Fibroblast of mammary gland (primary cell): ENCODE data around the gene DIP2C.

Source experiments
- DNase-seq: peaks from one replicate; pipeline ENCODE4 v3.0.0-alpha.2; 2010; ENCODE audit warnings: low read depth
- H3K4me3 ChIP-seq: 2 replicates; pipeline ENCODE4 v1.5.1; 2011; ENCODE audit warnings: low read depth, mild to moderate bottlenecking, low read length, moderate library complexity; ENCODE audit not compliant: control insufficient read depth
- CTCF ChIP-seq: conservative IDR thresholded peaks from 2 replicates; pipeline ENCODE4 v1.5.1; 2011; ENCODE audit warnings: low read depth, low read length, inconsistent platforms; ENCODE audit not compliant: control insufficient read depth, insufficient read depth

DIP2C gene

GRCh38 chr10:381805-382204, 307.7 kb downstream of the DIP2C start:
- DNase-seq, result no peak
- TF ChIP-seq CTCF, result no peak
- H3K4me3 ChIP-seq, result no peak overlapping the region

GRCh38 chr10:381346-381745, 308.1 kb downstream of the DIP2C start:
- TF ChIP-seq CTCF, result no peak
- DNase-seq, result no peak

GRCh38 chr10:380313-380940, 309.0 kb downstream of the DIP2C start:
- DNase-seq, result peak; percentile 48
- no peak overlapping the region for H3K4me3 ChIP-seq
- no peak for TF ChIP-seq CTCF

More at GRCh38 chr10:381346-381745, 308.1 kb downstream of the DIP2C start:
- no peak overlapping the region for H3K4me3 ChIP-seq

DNA sequence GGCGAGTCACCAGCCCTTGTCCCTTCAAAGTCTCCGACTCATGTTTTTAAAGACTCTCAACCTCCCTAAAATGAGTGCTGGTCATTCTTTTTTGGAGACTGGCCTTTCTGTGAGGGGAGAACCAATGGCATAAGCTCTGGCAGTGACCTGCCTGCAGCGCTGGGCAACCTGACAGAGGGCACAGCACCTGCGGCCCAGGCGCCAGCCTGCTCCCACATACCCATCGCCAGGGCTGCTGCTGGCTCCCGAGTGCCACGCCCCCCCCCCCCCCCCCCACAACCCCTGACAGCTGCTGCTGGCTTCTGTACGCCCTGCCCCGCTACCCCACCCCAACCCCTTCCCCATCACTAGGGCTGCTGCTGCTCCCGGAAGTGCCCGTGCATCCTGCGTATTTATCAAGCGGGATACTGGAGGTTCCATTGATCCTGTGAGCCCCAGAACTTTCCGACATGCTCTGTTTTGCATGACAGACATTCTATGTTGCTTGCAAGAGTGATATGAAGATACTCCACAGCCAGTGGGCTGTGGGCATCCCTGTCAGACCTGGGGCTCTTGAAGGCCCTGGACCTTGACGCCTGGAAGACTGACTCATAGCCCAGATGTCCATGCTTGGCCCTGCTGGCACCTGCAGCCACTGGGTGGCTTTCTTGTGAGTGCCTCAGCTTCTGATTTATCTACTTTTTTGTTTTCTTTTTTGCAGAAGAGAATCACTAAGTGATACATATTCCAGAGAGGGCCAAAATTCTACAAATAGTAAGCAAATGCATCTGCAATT, 310.4 kb downstream of the DIP2C start:
- no peak overlapping the region for H3K4me3 ChIP-seq
- TF ChIP-seq CTCF, result no peak
- no peak for DNase-seq

GRCh38 chr10:378230-378929, 311.1 kb downstream of the DIP2C start:
- no peak for TF ChIP-seq CTCF
- DNase-seq, result no peak
- H3K4me3 ChIP-seq, result no peak overlapping the region

DNA sequence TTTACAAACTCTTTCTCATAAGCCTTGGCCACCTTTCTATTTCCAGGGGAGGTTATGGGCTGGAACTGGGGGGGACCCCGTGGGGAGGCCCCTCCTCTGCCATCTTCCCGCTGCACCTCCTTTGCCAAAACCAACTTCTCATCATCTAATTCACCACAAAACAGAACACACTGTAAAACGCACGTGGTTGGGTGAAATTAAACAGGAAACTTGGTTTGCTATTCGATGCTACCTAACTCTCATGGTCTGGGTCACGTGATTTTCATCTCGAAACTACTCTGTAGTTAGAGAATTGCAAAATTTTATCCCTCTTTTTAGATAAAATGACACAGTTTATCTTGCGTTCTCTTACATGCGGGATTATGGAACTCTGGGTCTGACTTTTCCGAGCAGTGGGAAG, 312.2 kb downstream of the DIP2C start:
- DNase-seq, result no peak
- no peak overlapping the region for H3K4me3 ChIP-seq
- TF ChIP-seq CTCF, result no peak
